ENCODE results near the gene TMEM59.

GRCh38 chr1:54037476-54037875, 15.5 kb downstream of the TMEM59 start:
- TF ChIP-seq EP300 (IDR thresholded peaks at IDR 0.05; ENCODE audit: borderline replicate concordance) (no peak), TAF1 (IDR thresholded peaks at IDR 0.05; ENCODE audit: low read depth) (no peak), RAD21 (IDR thresholded peaks at IDR 0.05; ENCODE audit: low read depth) (no peak), MAX (IDR thresholded peaks at IDR 0.05) (no peak), EGR1 (IDR thresholded peaks at IDR 0.05) (no peak), REST (IDR thresholded peaks at IDR 0.05; ENCODE audit: low read depth) (no peak)
- TF ChIP-seq, protein P1, sequence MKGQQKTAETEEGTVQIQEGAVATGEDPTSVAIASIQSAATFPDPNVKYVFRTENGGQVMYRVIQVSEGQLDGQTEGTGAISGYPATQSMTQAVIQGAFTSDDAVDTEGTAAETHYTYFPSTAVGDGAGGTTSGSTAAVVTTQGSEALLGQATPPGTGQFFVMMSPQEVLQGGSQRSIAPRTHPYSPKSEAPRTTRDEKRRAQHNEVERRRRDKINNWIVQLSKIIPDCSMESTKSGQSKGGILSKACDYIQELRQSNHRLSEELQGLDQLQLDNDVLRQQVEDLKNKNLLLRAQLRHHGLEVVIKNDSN (IDR thresholded peaks at IDR 0.05), result no peak
